ENCODE results near the gene HOXD3.

The HOXD3 gene

DNA sequence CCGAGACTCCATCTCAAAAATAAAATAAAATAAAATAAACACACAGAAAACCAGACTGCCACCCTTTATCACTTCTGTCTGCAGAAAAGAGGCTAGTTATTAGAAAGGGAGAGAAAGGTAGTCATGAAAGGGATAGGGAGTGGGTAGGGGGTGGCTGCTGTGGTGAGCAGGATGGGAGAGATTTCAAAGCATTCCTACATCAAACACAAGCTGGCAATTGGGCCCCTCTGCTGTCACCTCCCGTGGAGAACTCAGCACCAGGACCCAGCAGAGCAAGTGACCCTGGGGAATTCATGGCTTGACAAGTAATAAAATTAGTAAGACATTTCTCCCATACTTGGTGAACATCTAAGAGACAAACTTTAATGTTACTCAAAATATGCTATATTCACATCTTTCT, 27.6 kb downstream of the HOXD3 start:
- DNase-seq = no peak

DNA sequence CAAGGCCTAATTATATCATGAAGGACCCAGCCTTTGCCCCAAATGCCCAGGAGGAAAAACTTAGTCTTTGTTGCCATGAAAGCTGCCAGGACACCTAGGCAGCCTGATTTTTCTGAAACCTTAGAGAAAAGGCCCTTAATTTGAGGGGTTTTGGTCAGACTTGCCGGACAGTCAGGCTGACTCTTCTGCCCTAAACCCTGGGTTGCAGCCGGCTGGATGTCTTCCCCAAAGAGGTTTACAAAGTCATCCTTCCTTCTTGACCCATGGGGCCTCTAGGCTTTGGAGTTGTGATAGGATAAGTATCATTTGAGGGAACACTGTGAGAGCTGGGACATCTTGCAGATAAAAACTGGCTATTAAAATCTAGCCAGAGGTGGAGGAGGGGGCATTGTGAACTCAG, 28.9 kb downstream of the HOXD3 start:
- no peak for DNase-seq

GRCh38 chr2:176187200-176187898, 30.2 kb downstream of the HOXD3 start:
- no peak for DNase-seq

- DNase-seq = no peak
Measured at GRCh38 chr2:176187899-176188773, 31.0 kb downstream of the HOXD3 start, which contains the start of gene HOXD1. TSS of gene HOXD1 (plus strand) at chr2:176188668. CDS start at chr2:176188802, 134 bp downstream.

DNA sequence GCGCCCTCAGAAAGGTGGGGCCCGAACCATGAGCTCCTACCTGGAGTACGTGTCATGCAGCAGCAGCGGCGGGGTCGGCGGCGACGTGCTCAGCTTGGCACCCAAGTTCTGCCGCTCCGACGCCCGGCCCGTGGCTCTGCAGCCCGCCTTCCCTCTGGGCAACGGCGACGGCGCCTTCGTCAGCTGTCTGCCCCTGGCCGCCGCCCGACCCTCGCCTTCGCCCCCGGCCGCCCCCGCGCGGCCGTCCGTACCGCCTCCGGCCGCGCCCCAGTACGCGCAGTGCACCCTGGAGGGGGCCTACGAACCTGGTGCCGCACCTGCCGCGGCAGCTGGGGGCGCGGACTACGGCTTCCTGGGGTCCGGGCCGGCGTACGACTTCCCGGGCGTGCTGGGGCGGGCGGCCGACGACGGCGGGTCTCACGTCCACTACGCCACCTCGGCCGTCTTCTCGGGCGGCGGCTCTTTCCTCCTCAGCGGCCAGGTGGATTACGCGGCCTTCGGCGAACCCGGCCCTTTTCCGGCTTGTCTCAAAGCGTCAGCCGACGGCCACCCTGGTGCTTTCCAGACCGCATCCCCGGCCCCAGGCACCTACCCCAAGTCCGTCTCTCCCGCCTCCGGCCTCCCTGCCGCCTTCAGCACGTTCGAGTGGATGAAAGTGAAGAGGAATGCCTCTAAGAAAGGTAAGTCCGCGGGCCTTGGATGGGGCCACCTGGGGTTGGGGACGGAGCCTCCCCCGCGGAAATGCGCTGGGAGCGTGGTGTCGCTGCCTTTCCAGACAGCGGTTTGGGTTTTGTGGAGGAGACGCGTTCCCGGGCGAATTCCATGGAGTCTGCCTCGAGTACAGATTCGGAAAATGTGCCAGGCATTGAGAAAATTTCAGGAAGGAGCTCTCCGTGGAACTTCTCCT, 31.9 kb downstream of the HOXD3 start:
- DNase-seq = no peak

- no peak for DNase-seq
Measured at GRCh38 chr2:176189681-176190641, 32.9 kb downstream of the HOXD3 start.

- no peak for DNase-seq
Measured at GRCh38 chr2:176192351-176192750, 35.2 kb downstream of the HOXD3 start.

DNA sequence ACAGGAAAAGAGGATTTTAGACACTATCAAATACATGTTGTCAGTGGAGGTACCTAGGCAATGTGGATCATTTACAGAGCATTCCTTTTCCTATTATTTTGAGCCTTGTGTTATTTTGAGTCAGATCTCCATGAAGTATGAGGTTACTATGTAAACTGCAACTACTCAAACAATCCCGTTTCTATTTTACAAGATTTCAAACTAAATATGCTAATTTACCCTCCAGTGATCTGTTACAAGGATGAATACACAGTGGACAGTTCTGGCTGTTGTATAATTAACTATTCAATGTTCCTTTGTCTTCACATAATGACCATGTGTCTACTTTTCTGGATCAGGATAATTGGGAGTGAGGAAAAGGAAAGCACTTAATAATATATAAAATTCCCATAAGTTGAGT, 35.9 kb downstream of the HOXD3 start:
- DNase-seq = no peak

DNA sequence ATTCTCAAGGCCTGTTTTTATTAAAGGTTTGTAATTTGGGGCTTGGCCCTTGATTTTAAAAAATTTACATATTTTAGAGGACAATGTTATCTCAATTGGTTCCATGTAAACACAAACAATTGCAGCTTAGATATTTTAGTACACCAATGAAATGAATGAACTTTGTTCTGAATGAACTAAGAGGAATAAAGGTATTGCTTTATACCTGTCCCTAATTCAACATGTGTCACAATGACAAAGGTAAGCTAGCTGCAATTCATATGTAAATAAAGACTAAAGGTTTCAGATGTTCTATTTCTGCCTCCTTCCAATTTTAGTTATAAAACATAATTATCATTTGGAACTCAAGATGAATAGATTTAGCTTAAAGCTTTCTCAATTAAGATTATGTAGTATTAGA, 42.8 kb downstream of the HOXD3 start:
- no peak for DNase-seq

DNA sequence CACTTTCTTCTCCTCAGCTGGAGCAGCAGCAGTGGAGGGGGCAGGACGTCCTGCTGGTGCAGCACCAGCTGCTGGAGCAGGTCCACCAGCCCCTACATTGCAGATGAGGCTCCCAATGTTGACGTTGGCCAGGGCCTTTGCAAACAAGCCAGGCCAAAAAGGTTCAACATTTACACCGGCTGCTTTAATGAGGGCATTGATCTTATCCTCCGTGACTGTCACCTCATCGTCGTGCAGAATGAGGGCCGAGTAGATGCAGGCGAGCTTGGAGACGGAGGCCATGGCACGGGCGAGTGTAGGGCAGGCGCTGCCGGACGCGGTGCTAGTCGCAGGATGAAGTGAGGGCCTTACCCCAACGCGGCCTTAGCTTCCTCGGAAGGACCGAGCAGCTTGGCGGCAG, 43.9 kb downstream of the HOXD3 start:
- DNase-seq = no peak

GRCh38 chr2:176202491-176202890, 45.4 kb downstream of the HOXD3 start:
- no peak for DNase-seq

GRCh38 chr2:176205126-176205525, 48.0 kb downstream of the HOXD3 start:
- no peak for DNase-seq

GRCh38 chr2:176206136-176206535, 49.0 kb downstream of the HOXD3 start:
- no peak for DNase-seq

DNA sequence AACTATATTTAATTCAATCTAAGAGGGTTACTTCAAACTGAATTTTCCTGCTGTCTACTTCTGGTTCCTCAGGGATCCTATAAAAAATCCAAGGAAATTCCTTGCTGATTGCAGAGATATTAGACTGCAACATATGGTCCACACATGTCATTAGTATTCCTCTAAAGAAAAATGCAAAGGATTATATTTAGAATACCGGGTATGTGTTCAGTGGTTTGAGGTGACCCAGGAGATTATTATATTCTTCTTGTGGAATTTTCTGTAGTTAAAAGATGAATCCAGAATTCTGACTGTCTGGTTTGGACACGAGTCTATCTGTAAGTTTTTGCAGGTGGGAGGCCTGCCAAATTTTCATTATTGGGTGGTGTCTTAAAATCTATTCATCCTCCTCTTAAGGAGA, 49.6 kb downstream of the HOXD3 start:
- DNase-seq = no peak

DNA sequence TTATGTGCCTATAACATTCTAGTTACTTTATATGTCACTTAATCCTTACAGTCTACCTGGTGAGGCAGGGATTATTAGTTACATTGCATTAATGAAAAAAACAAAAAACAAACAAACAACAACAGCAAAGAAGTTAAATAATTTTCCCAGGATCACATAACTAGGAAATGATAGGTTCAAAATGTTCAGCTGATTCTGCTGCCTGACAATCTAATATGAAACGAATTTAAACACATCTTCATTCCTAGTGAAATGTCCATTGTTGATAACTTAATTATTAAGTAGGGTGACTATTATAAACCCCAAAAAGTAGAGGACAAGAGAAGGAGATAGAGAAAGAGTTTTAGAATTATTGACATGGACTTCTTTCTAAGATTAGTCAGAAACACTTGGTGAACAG, 54.0 kb downstream of the HOXD3 start:
- no peak for DNase-seq

DNA sequence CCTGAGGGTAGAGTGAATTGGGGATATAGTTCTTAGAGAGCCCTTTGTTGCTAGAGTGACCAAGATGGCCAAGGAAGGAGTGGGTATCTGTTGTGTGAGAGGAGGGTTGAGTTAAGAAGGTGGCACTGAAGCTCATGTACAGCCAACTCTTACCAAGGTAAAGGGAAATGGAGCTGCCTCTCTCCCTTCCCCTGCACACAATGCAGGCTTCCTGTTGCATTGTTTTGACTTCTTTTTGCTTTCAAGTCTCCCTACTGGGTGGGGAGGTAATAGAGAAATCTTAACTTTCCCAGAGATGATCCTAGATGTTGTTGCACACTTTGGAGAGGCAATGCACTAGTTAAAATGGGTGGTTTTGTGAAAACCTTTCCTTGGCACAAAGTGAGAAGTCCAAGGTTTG, 55.2 kb downstream of the HOXD3 start:
- DNase-seq = no peak

- DNase-seq = no peak
Measured at GRCh38 chr2:176213406-176213805, 56.3 kb downstream of the HOXD3 start.

Data from activated gamma-delta T cell treated with Interleukin-2 at 50 U/mL for 16 hours (primary cell).